ENCODE results near the gene LRRC23. TPM values are rescaled to one million over a fixed set of nuclear protein-coding genes. Genes with fewer than 3 reads are reported as not detected.
"Not testable (repeated sequence)": the region's sequence is repeated elsewhere in the genome, so short reads cannot be mapped to it uniquely, and the experiment has no call there.

Gene LRRC23
- total RNA-seq, 1 donor from 2014 or later = 5.7 TPM

DNA sequence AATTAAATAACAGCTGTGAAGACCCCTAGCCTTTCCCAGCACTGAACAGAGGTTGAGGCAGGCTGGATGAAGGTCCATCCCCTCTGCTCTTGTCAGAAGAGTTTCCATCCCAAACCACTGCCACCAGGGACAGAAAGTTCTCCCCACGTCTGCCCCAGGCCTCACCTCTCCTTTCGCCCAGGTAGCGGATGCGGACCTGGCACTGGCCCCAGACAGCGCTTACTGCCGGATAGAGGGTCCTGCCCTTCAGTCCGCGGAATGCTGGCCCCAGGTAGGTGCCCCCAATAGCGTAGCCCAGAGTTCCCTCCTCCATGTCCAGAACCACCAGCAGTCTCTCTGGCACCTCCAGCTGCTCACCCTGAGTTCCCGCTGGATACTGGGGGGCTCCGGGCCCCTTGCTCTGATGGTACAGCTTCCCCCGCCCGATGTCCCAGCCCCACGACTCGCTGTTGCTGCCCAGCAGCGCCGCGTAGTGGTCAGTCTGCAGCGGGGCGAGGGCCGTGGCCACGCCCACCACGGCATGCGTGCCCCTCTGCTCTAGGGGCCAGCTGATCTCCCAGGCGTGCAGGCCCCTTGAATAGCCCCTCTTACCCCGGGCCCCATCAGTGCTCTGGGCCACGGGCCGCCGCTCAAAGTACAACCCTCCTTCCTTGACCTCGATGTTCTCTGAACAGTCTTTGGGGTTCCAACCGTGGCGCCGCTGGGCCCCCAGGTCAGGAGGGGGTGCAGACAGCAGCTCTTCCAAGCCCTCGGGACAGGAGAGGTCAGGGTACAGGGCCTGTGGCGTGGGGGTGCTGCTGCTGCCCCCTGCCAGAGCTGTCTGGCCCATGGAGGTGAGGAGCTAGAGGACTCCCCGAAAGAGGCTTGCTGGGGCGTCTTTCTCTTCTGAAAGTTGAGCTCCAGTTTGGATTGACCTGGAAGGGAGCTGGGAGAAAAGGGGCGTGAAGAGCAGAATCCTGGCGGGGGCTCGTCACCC lies 32.3 kb upstream of the LRRC23 start:
- intact Hi-C loops (cut with micrococcal nuclease) = loop anchor here (1.0 to 5.0 kb wide), 14 partner anchors 19 to 1370 kb away; partner anchors contain the start of genes CHD4, EMG1, ENO2 and FOXJ2

DNA sequence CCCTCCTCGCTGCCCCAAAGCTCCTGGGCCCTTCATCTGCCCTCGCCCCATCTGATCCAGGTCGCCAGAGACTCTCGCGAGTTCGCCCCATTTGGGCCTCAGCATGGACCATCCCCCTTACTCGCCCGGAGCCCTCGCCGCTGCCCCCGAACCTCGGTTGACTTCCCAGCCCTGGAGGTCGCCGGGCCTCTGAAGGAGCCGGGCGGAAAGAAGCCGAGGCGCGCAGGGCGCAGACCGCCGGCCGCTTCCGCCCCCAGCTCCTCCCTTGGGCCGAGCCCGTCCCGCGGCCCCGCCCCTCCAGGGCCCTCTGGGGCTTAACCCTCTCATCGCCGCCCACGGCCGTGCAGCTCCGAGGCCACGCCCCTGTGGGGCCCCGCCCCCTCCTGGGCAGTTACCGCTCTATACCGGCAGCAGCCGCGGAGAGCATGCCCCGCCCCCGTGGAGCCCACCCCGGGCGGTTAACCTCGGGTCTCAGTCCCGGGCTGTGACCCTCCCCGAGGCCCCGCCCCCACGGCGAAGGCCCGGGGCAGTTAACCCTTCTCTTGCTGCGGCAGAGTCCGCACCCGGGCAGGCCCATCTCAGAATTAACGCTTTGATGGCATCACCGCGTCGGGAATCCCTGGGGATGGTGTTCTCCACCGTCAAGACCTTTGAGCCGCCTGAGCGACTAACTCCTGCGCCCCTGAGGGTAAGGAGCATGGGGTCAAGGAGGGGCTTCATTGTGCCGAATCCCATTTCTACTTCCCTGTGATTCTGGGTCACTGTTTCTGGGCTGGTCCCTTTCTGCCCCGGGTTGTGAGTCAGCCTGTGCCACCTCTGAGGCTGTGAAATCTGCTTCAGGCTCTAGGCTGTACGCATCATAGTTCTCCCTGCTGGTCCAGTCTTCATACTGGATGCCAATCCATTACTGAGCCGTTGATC lies 31.3 kb upstream of the LRRC23 start, which contains the start of gene SPSB2:
TSS of gene SPSB2 (minus strand) at position 210 of the 921 bp plus-strand sequence. CDS start 402 bp downstream, outside the sequence.
- intact Hi-C loops (cut with micrococcal nuclease) = loop anchor here (1.0 to 5.0 kb wide), 13 partner anchors 18 to 1369 kb away; partner anchors contain the start of genes CHD4, EMG1, ENO2 and FOXJ2

DNA sequence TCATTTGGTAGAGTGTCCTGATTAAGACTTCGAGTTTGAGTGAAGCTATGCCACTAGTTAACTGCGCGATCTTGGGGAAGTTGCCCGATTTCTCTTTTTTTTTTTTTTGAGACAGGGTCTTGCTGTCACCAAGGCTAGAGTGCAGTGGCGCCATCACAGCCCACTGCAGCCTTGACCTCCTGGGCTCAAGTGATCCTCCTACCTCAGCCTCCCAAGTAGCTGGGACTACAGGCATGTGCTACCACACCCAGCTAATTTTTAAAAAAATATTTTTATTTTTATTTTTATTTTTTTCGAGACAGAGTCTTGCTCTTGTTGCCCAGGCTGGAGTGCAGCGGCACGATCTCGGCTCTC lies 30.6 kb upstream of the LRRC23 start:
- intact Hi-C loops (cut with micrococcal nuclease) = loop anchor here (5.0 kb wide), 1 partner anchor 1158 kb away; the partner anchor contains the start of gene FOXJ2

DNA sequence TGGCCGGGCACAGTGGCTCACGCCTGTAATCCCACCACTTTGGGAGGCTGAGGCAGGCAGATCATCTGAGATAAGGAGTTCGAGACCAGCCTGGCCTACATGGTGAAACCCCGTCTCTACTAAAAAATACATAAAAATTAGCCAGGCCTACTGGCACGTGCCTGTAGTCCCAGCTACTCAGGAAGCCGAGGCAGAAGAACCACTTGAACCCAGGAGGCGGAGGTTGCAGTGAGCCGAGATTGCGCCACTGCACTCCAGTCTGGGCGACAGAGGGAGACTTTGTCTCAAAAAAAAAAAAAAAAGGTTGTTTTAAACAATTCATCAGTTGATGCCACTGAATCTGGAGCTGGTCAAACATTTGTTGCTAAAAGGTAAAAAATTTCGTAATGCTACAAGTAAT lies 24.8 kb upstream of the LRRC23 start:
- intact Hi-C loops (cut with micrococcal nuclease) = not testable (repeated sequence)

DNA sequence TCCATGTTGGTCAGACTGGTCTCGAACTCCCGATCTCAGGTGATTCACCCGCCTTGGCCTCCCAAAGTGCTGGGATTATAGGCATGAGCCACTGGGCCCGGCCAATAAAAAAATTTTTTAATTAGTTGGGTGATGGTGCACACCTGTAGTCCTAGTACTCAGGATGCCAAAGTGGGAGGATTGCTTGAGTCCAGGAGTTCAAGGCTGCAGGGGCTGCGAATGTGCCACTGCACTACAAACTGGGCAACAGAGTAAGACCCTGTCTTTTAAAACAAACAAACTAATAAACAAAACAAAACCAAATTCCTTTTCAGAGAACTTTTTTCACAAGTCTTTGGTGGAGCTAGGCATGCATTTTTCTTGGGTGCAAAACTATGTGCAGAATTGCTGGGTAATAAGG lies 21.4 kb upstream of the LRRC23 start:
- intact Hi-C loops (cut with micrococcal nuclease) = no loop called here

DNA sequence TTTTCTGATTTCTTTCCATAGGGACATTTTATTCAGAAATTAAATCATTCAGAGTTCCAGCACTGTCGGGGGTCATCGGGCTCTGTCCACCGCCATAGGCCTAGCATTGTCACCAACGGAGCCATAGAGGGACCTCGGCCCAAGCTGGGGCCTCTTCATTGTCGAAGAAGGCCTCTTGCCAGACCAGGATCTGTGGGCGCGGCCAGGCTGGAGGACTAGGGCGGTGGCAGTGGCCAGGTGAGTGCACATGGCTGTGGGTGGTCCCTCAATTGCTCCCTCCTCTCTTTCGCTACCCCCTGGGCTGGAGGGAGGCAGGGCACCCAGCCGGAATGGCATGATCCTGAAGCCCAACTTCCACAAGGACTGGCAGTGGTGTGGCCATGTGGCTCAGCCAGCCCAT lies 20.9 kb upstream of the LRRC23 start:
- intact Hi-C loops (cut with micrococcal nuclease) = no loop called here

DNA sequence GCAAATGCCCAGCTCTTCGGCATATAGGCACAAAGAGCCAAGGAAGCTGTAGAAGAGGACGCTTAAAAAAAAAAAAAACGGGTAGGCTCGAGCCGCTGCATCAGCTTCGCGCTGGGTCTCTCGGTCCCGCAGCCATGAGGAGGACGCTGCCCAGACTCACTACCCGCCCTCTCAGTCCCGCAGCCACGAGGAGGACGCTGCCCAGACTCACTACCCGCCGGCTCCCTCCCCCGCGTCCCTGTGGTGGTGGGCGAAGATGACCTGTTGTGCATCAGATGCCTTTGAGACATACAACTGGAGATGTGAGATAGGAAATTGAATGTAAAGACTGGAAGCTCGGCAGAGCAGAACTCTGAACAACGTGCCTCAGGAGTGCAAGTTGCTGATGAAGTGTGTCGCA lies 20.1 kb upstream of the LRRC23 start:
- intact Hi-C loops (cut with micrococcal nuclease) = no loop called here

DNA sequence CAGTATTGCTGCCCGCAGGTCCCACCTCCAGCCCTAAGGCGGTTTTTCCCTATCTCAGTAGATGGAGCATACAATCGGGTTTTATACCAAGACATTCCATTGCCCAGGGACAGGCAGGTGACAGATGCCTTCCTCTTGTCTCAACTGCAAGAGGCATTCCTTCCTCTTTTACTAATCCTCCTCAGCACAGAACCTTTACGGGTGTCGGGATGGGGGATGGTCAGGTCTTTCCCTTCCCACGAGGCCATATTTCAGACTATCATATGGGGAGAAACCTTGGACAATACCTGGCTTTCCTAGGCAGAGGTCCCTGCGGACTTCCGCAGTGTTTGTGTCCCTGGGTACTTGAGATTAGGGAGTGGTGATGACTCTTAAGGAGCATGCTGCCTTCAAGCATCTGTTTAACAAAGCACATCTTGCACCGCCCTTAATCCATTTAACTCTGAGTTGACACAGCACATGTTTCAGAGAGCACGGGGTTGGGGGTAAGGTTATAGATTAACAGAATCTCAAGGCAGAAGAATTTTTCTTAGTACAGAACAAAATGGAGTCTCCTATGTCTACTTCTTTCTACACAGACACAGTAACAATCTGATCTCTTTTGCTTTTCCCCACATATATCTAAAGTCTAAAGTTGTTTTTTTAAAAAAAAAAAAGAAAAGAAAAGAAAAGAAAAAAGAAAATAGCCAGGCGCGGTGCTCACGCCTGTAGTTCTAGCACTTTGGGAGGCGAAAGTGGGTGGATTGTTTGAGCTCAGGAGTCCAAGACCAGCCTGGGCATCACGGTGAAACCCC lies 18.2 kb upstream of the LRRC23 start:
- intact Hi-C loops (cut with micrococcal nuclease) = not testable (repeated sequence)

DNA sequence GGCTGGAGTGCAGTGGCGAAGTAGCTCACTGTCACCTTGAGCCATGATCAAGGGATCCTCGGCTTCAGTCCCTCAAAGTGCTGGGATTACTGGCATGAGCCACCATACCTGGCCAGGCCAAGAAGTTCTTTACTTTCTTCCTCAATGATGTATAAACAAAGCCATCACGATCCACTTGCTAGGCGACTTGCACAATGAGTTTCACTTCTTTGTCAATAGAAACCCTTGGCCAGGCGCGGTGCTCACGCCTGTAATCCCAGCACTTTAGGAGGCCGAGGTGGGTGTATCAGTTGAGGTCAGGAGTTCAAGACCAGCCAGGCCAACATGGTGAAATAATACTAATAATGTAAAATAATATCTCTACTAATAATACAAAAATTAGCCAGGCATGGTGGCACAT lies 17.2 kb upstream of the LRRC23 start:
- intact Hi-C loops (cut with micrococcal nuclease) = no loop called here

DNA sequence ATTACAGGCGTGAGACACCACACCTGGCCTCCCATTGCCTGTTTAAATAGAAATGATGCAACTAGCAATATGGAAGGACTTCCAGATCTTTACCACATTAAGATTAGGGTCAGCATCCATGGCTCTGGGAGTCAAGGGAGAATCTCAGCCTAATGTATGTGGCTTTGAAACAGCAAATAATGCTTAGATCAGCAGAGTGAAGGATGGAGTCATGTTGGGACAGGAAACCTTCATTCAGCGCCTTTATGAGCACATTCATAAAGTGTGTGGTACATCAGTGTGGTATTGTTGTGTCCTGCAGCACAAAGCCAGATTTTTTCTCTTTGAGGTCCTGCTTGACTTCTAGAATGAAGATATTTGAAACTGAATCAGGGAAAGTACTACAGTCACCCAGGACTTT lies 16.3 kb upstream of the LRRC23 start:
- intact Hi-C loops (cut with micrococcal nuclease) = no loop called here

DNA sequence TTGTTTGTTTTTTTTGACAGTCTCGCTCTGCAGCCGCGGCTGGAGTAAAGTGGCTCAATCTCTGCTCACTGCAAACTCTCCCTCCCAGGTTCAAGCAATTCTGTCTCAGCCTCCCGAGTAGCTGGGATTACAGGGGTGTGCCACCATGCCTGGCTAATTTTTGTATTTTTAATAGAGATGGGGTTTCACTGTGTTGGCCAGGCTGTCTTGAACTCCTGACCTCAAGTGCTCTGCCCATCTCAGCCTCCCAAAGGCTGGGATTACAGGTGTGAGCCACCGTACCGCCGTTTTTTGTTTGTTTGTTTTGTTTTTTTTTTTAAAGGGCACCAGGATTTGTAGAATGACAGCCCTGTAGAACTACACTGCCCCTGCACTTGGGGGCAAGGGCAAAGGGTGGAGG lies 15.8 kb upstream of the LRRC23 start:
- intact Hi-C loops (cut with micrococcal nuclease) = not testable (repeated sequence)

DNA sequence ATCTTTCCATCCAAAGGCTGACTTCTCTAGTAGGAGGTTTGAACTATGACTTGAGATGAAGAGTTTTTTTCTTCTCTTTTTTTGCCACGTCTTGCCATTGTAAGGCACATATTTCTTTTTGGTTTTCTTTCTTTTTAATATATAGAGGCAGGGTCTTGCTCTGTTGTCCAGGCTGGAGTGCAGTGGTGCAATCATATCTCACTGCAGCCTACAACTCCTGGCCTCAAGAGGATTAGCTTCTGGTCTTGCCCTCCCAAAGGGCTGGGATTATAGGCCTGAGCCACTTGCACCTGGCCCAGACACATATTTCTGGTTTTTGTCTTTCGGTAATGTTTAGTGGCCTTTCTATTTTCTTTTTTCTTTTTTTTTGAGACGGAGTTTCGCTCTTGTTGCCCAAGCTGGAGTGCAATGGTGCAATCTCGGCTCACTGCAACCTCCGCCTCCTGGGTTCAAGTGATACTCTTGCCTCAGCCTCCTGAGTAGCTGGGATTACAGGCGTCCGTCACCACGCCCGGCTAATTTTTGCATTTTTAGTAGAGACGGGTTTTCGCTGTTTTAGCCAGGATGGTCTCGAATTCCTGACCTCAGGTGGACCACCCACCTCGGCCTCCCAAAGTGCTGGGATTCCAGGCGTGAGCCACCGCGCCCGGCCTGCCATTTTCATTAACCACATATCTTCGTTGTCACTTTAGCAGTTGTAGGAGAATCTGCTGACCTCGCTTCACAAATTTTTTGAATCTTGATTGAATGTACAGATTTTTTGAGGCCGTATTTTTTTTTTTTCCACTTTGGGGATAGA lies 14.6 kb upstream of the LRRC23 start:
- intact Hi-C loops (cut with micrococcal nuclease) = loop anchor here (2.0 kb wide), 4 partner anchors 63 to 1193 kb away; partner anchors contain the start of genes CHD4, NECAP1 and ZNF384

DNA sequence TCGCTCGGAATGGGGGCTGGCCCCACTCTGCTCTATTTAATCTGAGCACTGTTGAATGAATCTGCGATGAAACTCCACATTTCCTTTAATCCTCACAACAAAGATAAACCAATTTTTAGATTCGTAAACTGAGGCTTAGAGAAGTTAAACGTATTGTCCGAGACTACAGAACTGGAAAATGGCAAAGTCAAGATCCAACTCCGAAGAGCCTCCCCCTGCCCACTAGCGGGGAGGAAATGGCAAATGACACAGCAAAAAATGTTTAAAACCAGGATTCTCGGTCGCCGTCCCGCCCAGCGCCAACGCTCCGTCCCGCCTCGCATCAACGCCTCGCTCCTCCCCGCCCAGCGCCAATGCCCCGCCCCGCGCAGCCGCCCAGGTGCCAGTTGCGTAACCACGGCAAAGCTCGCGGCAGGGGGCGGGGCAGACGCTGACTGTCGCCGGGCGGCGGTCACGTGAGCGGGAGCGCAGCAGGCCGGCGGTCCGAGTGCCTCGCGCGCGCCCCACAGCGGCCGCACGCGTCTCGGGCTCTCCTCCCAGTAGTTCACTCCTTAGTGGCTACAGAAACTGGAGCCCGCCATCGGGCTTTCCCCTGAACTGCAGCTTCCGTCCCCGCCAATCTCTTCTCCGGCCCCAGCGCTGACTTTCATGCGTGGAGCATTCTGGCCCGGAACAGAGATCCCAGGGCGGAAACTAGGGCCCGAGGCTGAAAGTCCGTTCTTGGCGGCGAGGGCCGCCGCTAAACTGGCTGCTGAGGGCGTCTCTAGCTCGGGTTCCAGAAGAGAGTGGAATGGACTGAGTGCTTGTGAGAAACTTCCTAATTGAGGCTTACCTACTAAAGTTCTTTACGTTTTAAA lies 13.6 kb upstream of the LRRC23 start:
- intact Hi-C loops (cut with micrococcal nuclease) = loop anchor here (1.0 to 2.0 kb wide), 18 partner anchors 13 to 1192 kb away; partner anchors contain the start of genes C1RL, CHD4, COPS7A and EMG1

DNA sequence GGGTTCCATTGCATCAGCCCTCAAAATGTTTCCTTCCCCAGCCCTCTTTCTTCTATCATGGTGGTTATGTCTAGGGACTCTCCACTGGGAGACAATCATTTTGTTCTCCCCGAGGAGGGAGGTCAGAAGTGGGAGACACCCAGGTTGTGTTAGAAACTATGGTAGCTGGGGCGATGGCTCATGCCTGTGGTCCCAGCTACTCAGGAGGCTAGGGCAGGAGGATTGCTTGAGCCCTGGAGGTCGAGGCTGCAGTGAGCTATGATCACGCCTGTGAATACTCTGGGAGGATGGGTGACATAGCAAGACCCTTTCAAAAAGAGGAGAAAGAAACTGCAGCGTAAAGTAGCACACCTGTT lies 13.0 kb upstream of the LRRC23 start:
- intact Hi-C loops (cut with micrococcal nuclease) = loop anchor here (1.0 to 2.0 kb wide), 18 partner anchors 13 to 1191 kb away; partner anchors contain the start of genes C1RL, CHD4, COPS7A and EMG1

DNA sequence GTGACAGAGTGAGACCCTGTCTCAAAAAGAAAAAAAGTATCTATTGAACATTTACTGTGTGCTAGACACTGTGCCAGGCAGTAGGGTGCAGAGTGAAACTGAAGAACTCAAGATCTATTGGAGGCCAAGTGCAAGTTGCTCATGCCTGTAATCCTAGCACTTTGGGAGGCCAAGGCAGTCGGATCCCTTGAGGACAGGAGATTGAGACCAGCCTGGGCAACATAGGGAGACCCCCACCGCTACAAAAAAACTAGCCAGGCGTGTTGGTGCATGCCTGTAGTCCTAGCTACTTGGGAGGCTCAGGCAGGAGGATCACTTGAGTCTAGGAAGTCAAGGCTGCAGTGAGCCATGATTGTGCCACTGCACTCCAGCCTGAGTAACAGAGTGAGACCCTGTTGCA lies 11.9 kb upstream of the LRRC23 start:
- intact Hi-C loops (cut with micrococcal nuclease) = not testable (repeated sequence)

DNA sequence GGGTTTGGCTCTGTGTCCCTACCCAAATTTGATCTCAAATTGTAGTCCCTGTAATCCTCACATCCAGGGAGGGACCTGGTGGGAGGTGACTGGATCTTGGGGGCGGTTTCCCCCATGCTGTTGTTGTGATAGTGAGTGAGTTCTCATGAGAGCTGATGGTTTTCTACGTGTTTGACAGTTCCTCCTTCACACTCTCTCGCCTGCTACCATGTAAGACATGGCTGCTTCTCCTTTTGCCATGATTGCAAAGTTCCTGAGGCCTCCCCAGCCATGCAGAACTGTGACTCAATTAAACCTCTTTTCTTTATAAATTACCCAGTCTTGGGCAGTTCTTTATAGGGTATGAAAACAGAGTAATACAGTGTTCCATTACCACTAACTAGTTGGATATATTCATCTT lies 10.3 kb upstream of the LRRC23 start:
- intact Hi-C loops (cut with micrococcal nuclease) = no loop called here

DNA sequence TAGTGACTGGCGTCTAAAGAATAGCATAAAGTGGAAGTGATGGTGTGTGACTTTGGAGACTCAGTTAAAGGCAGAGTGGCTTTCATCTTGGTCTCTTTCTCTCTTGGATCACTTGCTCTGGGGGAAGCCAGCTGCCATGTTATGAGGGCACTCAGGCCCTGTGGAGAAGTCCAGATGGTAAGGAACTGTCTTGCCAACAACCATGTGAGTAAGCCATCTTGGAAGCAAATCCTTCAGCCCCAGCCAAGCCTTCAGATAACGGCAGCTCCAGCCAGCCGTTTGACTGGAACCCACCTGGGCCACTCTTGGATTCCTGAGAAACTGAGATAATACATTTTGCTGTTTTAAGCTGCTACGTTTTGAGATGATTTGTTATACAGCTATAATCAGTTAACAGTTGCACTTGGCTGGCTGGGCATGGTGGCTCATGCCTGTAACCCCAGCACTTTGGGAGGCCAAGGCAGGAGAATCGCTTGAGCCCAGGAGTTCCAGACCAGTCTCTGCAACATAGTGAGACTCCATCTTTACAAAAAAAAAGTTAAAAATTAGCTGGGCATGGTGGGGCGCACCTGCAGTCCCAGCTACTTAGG lies 7.7 kb upstream of the LRRC23 start:
- intact Hi-C loops (cut with micrococcal nuclease) = no loop called here

DNA sequence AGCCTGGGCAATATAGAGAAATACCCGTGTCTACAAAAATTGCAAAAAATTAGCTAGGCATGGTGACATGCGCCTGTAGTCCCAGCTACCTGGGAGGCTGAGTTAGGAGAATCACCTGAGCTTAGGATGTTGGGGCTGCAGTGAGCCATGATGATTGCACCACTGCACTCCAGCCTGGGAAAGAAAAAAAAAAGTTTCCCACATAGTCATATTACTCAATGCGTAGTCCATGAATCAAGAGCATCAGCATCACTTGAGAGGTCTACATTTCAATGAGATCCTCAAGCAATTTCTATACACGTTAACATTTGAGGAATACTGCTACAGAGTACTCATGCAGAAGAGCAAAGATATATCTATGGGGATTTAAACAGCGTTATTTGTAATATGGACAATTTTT lies 5.2 kb upstream of the LRRC23 start:
- intact Hi-C loops (cut with micrococcal nuclease) = no loop called here
